OCI-LY3 (cell line): ENCODE data around the gene KLRC1.

Experiments
- EZH2phosphoT487 ChIP-seq: fragments of 200-600 bp; shearing (Covaris generic); IDR thresholded peaks from 2 replicates; pipeline ENCODE4 v1.6.1; 2018; ENCODE audit warnings: antibody characterized with exemption, mixed run types, low read depth
- TF ChIP-seq, protein P1 (sequence below): fragments of 200-600, 300-600 bp; sonication (generic); IDR thresholded peaks from 2 replicates; pipeline ENCODE4 v1.5.1; 2014; ENCODE audit warnings: antibody characterized with exemption, low read length, low read depth

DNA sequence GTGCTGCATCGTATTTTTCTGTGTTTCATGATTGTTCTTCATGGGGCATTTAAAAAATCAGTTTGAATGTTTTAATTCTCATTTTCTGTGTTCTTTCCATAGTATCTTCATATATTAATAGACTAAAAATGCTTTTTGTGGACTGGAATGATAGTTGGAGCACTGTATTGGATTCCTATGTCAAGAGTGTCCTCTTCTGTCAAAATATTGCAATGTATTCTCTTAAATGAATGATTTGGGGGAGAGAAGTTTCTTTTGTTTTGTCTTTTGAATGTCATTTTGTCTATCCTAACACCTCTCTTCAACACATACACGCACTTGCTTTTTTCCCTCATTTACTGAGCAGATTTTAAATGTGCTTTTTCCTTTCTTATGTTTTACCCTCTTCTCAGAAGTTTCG is 47.9 kb upstream of the KLRC1 start:
- TF ChIP-seq, protein P1, sequence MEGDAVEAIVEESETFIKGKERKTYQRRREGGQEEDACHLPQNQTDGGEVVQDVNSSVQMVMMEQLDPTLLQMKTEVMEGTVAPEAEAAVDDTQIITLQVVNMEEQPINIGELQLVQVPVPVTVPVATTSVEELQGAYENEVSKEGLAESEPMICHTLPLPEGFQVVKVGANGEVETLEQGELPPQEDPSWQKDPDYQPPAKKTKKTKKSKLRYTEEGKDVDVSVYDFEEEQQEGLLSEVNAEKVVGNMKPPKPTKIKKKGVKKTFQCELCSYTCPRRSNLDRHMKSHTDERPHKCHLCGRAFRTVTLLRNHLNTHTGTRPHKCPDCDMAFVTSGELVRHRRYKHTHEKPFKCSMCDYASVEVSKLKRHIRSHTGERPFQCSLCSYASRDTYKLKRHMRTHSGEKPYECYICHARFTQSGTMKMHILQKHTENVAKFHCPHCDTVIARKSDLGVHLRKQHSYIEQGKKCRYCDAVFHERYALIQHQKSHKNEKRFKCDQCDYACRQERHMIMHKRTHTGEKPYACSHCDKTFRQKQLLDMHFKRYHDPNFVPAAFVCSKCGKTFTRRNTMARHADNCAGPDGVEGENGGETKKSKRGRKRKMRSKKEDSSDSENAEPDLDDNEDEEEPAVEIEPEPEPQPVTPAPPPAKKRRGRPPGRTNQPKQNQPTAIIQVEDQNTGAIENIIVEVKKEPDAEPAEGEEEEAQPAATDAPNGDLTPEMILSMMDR: peak; percentile 26
- no peak for TF ChIP-seq EZH2phosphoT487
